MM.1S (cell line): Measurements from ENCODE around the gene LTBP1.

Source experiments
- DNase-seq: peaks from one replicate; pipeline ENCODE4 v3.0.0-alpha.2; 2015
- H2AFZ ChIP-seq: fragments of 300-600 bp; sonication (generic); 2 replicates; pipeline ENCODE4 v1.6.0; 2016; ENCODE audit warnings: antibody characterized with exemption, low read length
- H3F3A ChIP-seq: fragments of 300-600 bp; sonication (generic); 2 replicates; pipeline ENCODE4 v1.6.1; 2016; ENCODE audit warnings: mild to moderate bottlenecking, antibody characterized with exemption, low read length, moderate library complexity, mixed read lengths; ENCODE audit not compliant: insufficient read depth
- H3K27ac ChIP-seq: fragments of 300-600 bp; sonication (generic); 2 replicates; pipeline ENCODE4 v1.5.1; 2016; ENCODE audit warnings: mild to moderate bottlenecking, low read length
- H3K27me3 ChIP-seq: fragments of 300-600 bp; sonication (generic); replicated peaks from 2 replicates; pipeline ENCODE4 v1.6.0; 2016; ENCODE audit warnings: low read length; ENCODE audit not compliant: insufficient read depth
- H3K36me3 ChIP-seq: fragments of 300-600 bp; sonication (generic); replicated peaks from 2 replicates; pipeline ENCODE4 v1.6.1; 2016; ENCODE audit warnings: mild to moderate bottlenecking, low read length, mixed read lengths; ENCODE audit not compliant: insufficient read depth
- H3K4me1 ChIP-seq: fragments of 300-600 bp; sonication (generic); 2 replicates; pipeline ENCODE4 v1.6.1; 2016; ENCODE audit warnings: low read length, mixed read lengths
- H3K4me2 ChIP-seq: fragments of 300-600 bp; sonication (generic); 2 replicates; pipeline ENCODE4 v1.6.0; 2016; ENCODE audit warnings: low read depth, low read length
- H3K4me3 ChIP-seq: fragments of 300-600 bp; sonication (generic); 2 replicates; pipeline ENCODE4 v1.5.1; 2016; ENCODE audit warnings: low read length, mixed read lengths
- H3K79me2 ChIP-seq: fragments of 300-600 bp; sonication (generic); 2 replicates; pipeline ENCODE4 v1.6.1; 2016; ENCODE audit warnings: mixed run types, low read length, mixed read lengths
- H3K9ac ChIP-seq: fragments of 300-600 bp; sonication (generic); 2 replicates; pipeline ENCODE4 v1.6.1; 2016; ENCODE audit warnings: low read length, mixed read lengths
- H3K9me2 ChIP-seq: fragments of 300-600 bp; sonication (generic); replicated peaks from 2 replicates; pipeline ENCODE4 v1.6.1; 2016; ENCODE audit warnings: mild to moderate bottlenecking, low read length, mixed read lengths; ENCODE audit not compliant: insufficient read depth
- H3K9me3 ChIP-seq: fragments of 300-600 bp; sonication (generic); replicated peaks from 2 replicates; pipeline ENCODE4 v1.6.1; 2016; ENCODE audit warnings: mild to moderate bottlenecking, low read length, mixed read lengths; ENCODE audit not compliant: insufficient read depth
- H4K20me1 ChIP-seq: fragments of 300-600 bp; sonication (generic); 2 replicates; pipeline ENCODE4 v1.6.1; 2016; ENCODE audit warnings: mild to moderate bottlenecking, low read length, moderate library complexity, mixed read lengths; ENCODE audit not compliant: insufficient read depth
- CTCF ChIP-seq: fragments of 300-600 bp; sonication (generic); IDR thresholded peaks from 2 replicates; pipeline ENCODE4 v1.5.1; 2016; ENCODE audit warnings: antibody characterized with exemption, low read length, mixed read lengths
- EZH2 ChIP-seq: fragments of 300-600 bp; sonication (generic); optimal IDR thresholded peaks from 2 replicates; pipeline ENCODE3; 2017; ENCODE audit warnings: low read depth, mild to moderate bottlenecking, antibody characterized with exemption, low read length, mixed read lengths
- EZH2phosphoT487 ChIP-seq: fragments of 300-600 bp; sonication (generic); IDR thresholded peaks from 2 replicates; pipeline ENCODE4 v1.6.1; 2018; ENCODE audit warnings: antibody characterized with exemption, low read length

LTBP1 gene

GRCh38 chr2:33081691-33082090, 134.9 kb downstream of the LTBP1 start:
- no peaks in the 10 kb centered on the region for H3F3A ChIP-seq
- H4K20me1 ChIP-seq: no peaks in the 10 kb centered on the region
- TF ChIP-seq EZH2phosphoT487: no peak
- TF ChIP-seq EZH2: no peak
- TF ChIP-seq CTCF: no peak
- H3K4me1 ChIP-seq: 0 out of 2 replicates have a peak, but pooled peaks cover 5% of the 10 kb centered on the region
- no peak overlapping the region for H3K27ac ChIP-seq
- no peaks in the 10 kb centered on the region for H3K9me2 ChIP-seq
- no peak overlapping the region for H3K9ac ChIP-seq
- H3K79me2 ChIP-seq: no peaks in the 10 kb centered on the region
- no peak overlapping the region for H3K4me3 ChIP-seq
- H2AFZ ChIP-seq: no peak overlapping the region
- H3K27me3 ChIP-seq: no peaks in the 10 kb centered on the region
- H3K4me2 ChIP-seq: no peak overlapping the region
- DNase-seq: no peak
- no peaks in the 10 kb centered on the region for H3K36me3 ChIP-seq
- H3K9me3 ChIP-seq: no peaks in the 10 kb centered on the region

GRCh38 chr2:33083699-33084387, 137.1 kb downstream of the LTBP1 start:
- H3K4me3 ChIP-seq: no peak overlapping the region
- no peak overlapping the region for H3K4me2 ChIP-seq
- no peak overlapping the region for H2AFZ ChIP-seq
- H3K9me3 ChIP-seq: no peaks in the 10 kb centered on the region
- H3K27me3 ChIP-seq: no peaks in the 10 kb centered on the region
- H3K9me2 ChIP-seq: no peaks in the 10 kb centered on the region
- H3K27ac ChIP-seq: no peak overlapping the region
- DNase-seq: no peak
- H3K36me3 ChIP-seq: no peaks in the 10 kb centered on the region
- H3K79me2 ChIP-seq: no peaks in the 10 kb centered on the region
- H3K9ac ChIP-seq: no peak overlapping the region
- no peaks in the 10 kb centered on the region for H4K20me1 ChIP-seq
- TF ChIP-seq EZH2phosphoT487 (no peak), EZH2 (no peak), CTCF (no peak)
- 0 out of 2 replicates have a peak, but pooled peaks cover 5% of the 10 kb centered on the region for H3K4me1 ChIP-seq
- H3F3A ChIP-seq: no peaks in the 10 kb centered on the region

GRCh38 chr2:33084433-33084832, 137.7 kb downstream of the LTBP1 start:
- Histone ChIP-seq H3K27me3 (no peaks in the 10 kb centered on the region), H2AFZ (no peak overlapping the region), H3F3A (no peaks in the 10 kb centered on the region), H3K9me2 (no peaks in the 10 kb centered on the region), H3K27ac (no peak overlapping the region), H3K9me3 (no peaks in the 10 kb centered on the region), H3K4me2 (no peak overlapping the region), H4K20me1 (no peaks in the 10 kb centered on the region), H3K79me2 (no peaks in the 10 kb centered on the region), H3K4me1 (0 out of 2 replicates have a peak, but pooled peaks cover 5% of the 10 kb centered on the region), H3K4me3 (no peak overlapping the region), H3K36me3 (no peaks in the 10 kb centered on the region), H3K9ac (no peak overlapping the region)
- TF ChIP-seq EZH2 (no peak), EZH2phosphoT487 (no peak), CTCF (no peak)
- DNase-seq: no peak
